Liver (tissue), 9 donors: ENCODE data around the gene ZNF618. TPM values are rescaled to one million over a fixed set of nuclear protein-coding genes. Genes with fewer than 3 reads are reported as not detected.

Source experiments
- DNase-seq: peaks from one replicate; pipeline ENCODE4 v3.0.0-alpha.2; 2017; ENCODE audit warnings: low spot score
- H3K27ac ChIP-seq, 2 donors: one replicate each; pipeline ENCODE4 v1.7.0; 2013; ENCODE audit warnings: inconsistent platforms in 2 of 2, low read length in 2 of 2, control low read depth in 1 of 2, low read depth in 1 of 2, mild to moderate bottlenecking in 1 of 2
- H3K27me3 ChIP-seq, 4 donors: one replicate each; pipeline versions ENCODE4 v1.6.1 to v1.7.0; 2013; ENCODE audit warnings: low read length in 3 of 4, inconsistent platforms in 1 of 4, mild to moderate bottlenecking in 1 of 4, moderate library complexity in 1 of 4; ENCODE audit not compliant: control insufficient read depth in 4 of 4, insufficient read depth in 4 of 4
- H3K36me3 ChIP-seq, 4 donors: one replicate each; pipeline versions ENCODE4 v1.6.1 to v1.7.0; 2013; ENCODE audit warnings: low read length in 3 of 4, mild to moderate bottlenecking in 3 of 4, low read depth in 1 of 4, moderate library complexity in 1 of 4; ENCODE audit not compliant: control insufficient read depth in 4 of 4, insufficient read depth in 3 of 4
- H3K4me1 ChIP-seq, 4 donors: one replicate each; pipeline versions ENCODE4 v1.6.1 to v1.7.0; 2013; ENCODE audit warnings: low read length in 3 of 4, mild to moderate bottlenecking in 3 of 4, moderate library complexity in 1 of 4; ENCODE audit not compliant: control insufficient read depth in 4 of 4, insufficient read depth in 4 of 4
- H3K4me3 ChIP-seq, 3 donors: one replicate each; pipeline versions ENCODE4 v1.6.1 to v1.7.0; 2013; ENCODE audit warnings: low read length in 3 of 3, control low read depth in 1 of 3, low read depth in 1 of 3, mild to moderate bottlenecking in 1 of 3
- H3K9ac ChIP-seq, 2 donors: one replicate each; pipeline ENCODE4 v1.7.0; 2013; ENCODE audit warnings: low read length in 2 of 2, mild to moderate bottlenecking in 2 of 2, moderate library complexity in 2 of 2, control low read depth in 1 of 2, low read depth in 1 of 2
- H3K9me3 ChIP-seq, 4 donors: one replicate each; pipeline versions ENCODE4 v1.6.1 to v1.7.0; 2013; ENCODE audit warnings: low read length in 3 of 4; ENCODE audit not compliant: control insufficient read depth in 4 of 4
- ATF3 ChIP-seq: IDR thresholded peaks from 2 replicates; pipeline ENCODE4 v1.6.1; 2016; ENCODE audit warnings: antibody characterized with exemption
- CTCF ChIP-seq: fragments of 150-350 bp; IDR thresholded peaks from 2 replicates; pipeline ENCODE4 v1.5.1; 2017; ENCODE audit warnings: improper control_type of control experiment, low read depth, low read length; ENCODE audit not compliant: missing input control
- EGR1 ChIP-seq, 2 donors: IDR thresholded peaks; 2 replicates each; pipeline ENCODE4 v1.6.1; 2016 to 2018; ENCODE audit warnings: antibody characterized with exemption in 2 of 2, low read depth in 2 of 2
- FOXA1 ChIP-seq: IDR thresholded peaks from 2 replicates; pipeline ENCODE4 v1.6.1; 2016; ENCODE audit warnings: antibody characterized with exemption
- FOXA2 ChIP-seq: IDR thresholded peaks from 2 replicates; pipeline ENCODE4 v1.6.1; 2016; ENCODE audit warnings: antibody characterized with exemption
- GABPA ChIP-seq, 2 donors: IDR thresholded peaks in 1 of 2; conservative IDR thresholded peaks in 1 of 2; 2 replicates each; pipeline ENCODE4 v1.6.1; 2016; ENCODE audit warnings: antibody characterized with exemption in 2 of 2, mild to moderate bottlenecking in 1 of 2, moderate library complexity in 1 of 2
- HNF4A ChIP-seq, 2 donors: conservative IDR thresholded peaks; 2 replicates each; pipeline ENCODE4 v1.6.1; 2016; ENCODE audit warnings: antibody characterized with exemption in 2 of 2, mild to moderate bottlenecking in 2 of 2
- HNF4G ChIP-seq: IDR thresholded peaks from 2 replicates; pipeline ENCODE4 v1.6.1; 2016; ENCODE audit warnings: antibody characterized with exemption
- JUND ChIP-seq, 2 donors: IDR thresholded peaks; 2 replicates each; pipeline ENCODE4 v1.6.1; 2016; ENCODE audit warnings: antibody characterized with exemption in 2 of 2
- MAX ChIP-seq: IDR thresholded peaks from 2 replicates; pipeline ENCODE4 v1.6.1; 2016; ENCODE audit warnings: antibody characterized with exemption
- NR2F2 ChIP-seq: IDR thresholded peaks from 2 replicates; pipeline ENCODE4 v1.6.1; 2016; ENCODE audit warnings: antibody characterized with exemption
- RAD21 ChIP-seq, 2 donors: IDR thresholded peaks; 2 replicates each; pipeline ENCODE4 v1.6.1; 2016; ENCODE audit warnings: antibody characterized with exemption in 2 of 2, mild to moderate bottlenecking in 2 of 2
- REST ChIP-seq: IDR thresholded peaks from 2 replicates; pipeline ENCODE4 v1.6.1; 2016; ENCODE audit warnings: antibody characterized with exemption, mild to moderate bottlenecking
- RXRA ChIP-seq, 2 donors: IDR thresholded peaks; 2 replicates each; pipeline ENCODE4 v1.6.1; 2017 to 2018; ENCODE audit warnings: antibody characterized with exemption in 2 of 2, mild to moderate bottlenecking in 1 of 2
- SP1 ChIP-seq: IDR thresholded peaks from 2 replicates; pipeline ENCODE4 v1.6.1; 2018; ENCODE audit warnings: antibody characterized with exemption, mild to moderate bottlenecking
- TAF1 ChIP-seq: conservative IDR thresholded peaks from 2 replicates; pipeline ENCODE4 v1.6.1; 2016; ENCODE audit warnings: antibody characterized with exemption, mild to moderate bottlenecking
- YY1 ChIP-seq: IDR thresholded peaks from 2 replicates; pipeline ENCODE4 v1.6.1; 2016; ENCODE audit warnings: antibody characterized with exemption, mild to moderate bottlenecking
- ZBTB33 ChIP-seq: IDR thresholded peaks from 2 replicates; pipeline ENCODE4 v1.6.1; 2016; ENCODE audit warnings: antibody characterized with exemption
- WGBS: extraction: QIAGEN DNeasy Blood & Tissue Kit; methylation state at CpG from one replicate; pipeline ENCODE4 v1.1.7; 2013; 5-methylcytosine and 5-hydroxymethylcytosine counted together
- polyA plus RNA-seq, 2 donors: library from polyadenylated mRNA; stranded (reverse) in 1 of 2; unstranded in 1 of 2; fragments of 200-250 nt in 1 of 2; fragments of >200 nt in 1 of 2; fragmentation: Nextera tagmentation in 1 of 2; extraction: Ambion mirVana in 1 of 2; gene quantifications; one replicate each; pipeline versions ENCODE4 v1.2.1 to v1.2.3, GENCODE V29; 2013 to 2015
- total RNA-seq, 2 donors: library from RNA; depleted of rRNA; stranded (reverse); fragments of >200 nt; gene quantifications; one replicate each; pipeline ENCODE4 v1.2.3, GENCODE V29; 2014
- donor health status: healthy.
- donor health status: healthy.
- donor health status: healthy.
- donor health status: healthy.
- donor health status: healthy.

Gene ZNF618
- total and polyA plus RNA-seq, 4 donors: 2.2 to 6.5 (median 3.7) TPM

- no peak overlapping the region for H3K27ac ChIP-seq
- peak; percentile 26 for DNase-seq
- peaks cover 10 to 37% (median 25%) of the 10 kb centered on the region in 4 donors for H3K4me1 ChIP-seq
- H3K4me3 ChIP-seq: no peak overlapping the region
- no peaks in the 10 kb centered on the region for H3K27me3 ChIP-seq
- TF ChIP-seq EGR1 (IDR thresholded peaks at IDR 0.05; ENCODE audit: low read depth in 2 of 2) (no peak), NR2F2 (no peak), YY1 (no peak), MAX (no peak), RXRA (IDR thresholded peaks at IDR 0.05) (no peak), FOXA1 (no peak), HNF4G (no peak), ATF3 (no peak), GABPA (IDR thresholded peaks at IDR 0.05 in 1 of 2, conservative IDR thresholded peaks at IDR 0.05 in 1 of 2) (no peak), TAF1 (no peak), CTCF (no peak), REST (no peak), FOXA2 (no peak), SP1 (no peak), RAD21 (IDR thresholded peaks at IDR 0.05) (no peak), HNF4A (conservative IDR thresholded peaks at IDR 0.05) (no peak), ZBTB33 (no peak), JUND (IDR thresholded peaks at IDR 0.05) (no peak)
- 95% methylated on average over 5 of the region's 5 CpGs for WGBS
- H3K9me3 ChIP-seq: no peaks in the 10 kb centered on the region
- H3K36me3 ChIP-seq: peaks cover 0 to 11% (median 1%) of the 10 kb centered on the region in 4 donors
- no peak overlapping the region for H3K9ac ChIP-seq
Observed at GRCh38 chr9:113997610-113998009, 121.5 kb downstream of the ZNF618 start.
